Measurements from ENCODE around the gene BANF2. TPM values are rescaled to one million over a fixed set of nuclear protein-coding genes. Genes with fewer than 3 reads are reported as not detected.

Gene BANF2
- total and polyA plus RNA-seq, 9 donors, result not detected

DNA sequence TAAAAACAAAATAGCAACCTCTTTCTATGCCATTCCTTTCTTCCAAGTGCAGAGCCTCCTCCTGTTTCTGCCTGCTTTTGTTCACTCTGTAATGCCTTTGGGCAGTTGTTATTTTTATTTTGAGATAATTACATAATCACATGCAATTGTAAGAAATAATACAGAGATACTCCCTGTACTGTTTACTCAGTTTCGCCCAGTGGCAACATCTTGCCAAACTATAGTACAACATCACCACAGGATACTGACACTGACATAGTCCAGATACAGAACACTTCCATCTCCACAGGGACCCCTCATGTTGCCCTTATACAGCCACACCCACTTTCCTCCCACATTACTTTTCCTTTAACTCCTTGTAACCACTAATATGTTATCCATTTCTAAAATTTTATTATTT, 59.7 kb downstream of the BANF2 start:
- 57 to 70% (median 57%) methylated on average over 1 of the region's 1 CpG for WGBS, 3 donors
- TF ChIP-seq EP300 (IDR thresholded peaks at IDR 0.05) (no peak), POLR2A (IDR thresholded peaks at IDR 0.05) (no peak)
- TF ChIP-seq, protein P1, sequence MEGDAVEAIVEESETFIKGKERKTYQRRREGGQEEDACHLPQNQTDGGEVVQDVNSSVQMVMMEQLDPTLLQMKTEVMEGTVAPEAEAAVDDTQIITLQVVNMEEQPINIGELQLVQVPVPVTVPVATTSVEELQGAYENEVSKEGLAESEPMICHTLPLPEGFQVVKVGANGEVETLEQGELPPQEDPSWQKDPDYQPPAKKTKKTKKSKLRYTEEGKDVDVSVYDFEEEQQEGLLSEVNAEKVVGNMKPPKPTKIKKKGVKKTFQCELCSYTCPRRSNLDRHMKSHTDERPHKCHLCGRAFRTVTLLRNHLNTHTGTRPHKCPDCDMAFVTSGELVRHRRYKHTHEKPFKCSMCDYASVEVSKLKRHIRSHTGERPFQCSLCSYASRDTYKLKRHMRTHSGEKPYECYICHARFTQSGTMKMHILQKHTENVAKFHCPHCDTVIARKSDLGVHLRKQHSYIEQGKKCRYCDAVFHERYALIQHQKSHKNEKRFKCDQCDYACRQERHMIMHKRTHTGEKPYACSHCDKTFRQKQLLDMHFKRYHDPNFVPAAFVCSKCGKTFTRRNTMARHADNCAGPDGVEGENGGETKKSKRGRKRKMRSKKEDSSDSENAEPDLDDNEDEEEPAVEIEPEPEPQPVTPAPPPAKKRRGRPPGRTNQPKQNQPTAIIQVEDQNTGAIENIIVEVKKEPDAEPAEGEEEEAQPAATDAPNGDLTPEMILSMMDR (IDR thresholded peaks at IDR 0.05), result no peak
- H3K9me3 ChIP-seq, result no peaks in the 10 kb centered on the region
- H3K36me3 ChIP-seq, result no peaks in the 10 kb centered on the region
- H3K4me3 ChIP-seq, result no peak overlapping the region
- no peak overlapping the region for H3K27ac ChIP-seq
- H3K27me3 ChIP-seq, result no peaks in the 10 kb centered on the region
- H3K4me1 ChIP-seq (ENCODE audit: insufficient read depth), result no peaks in the 10 kb centered on the region
- no peak for DNase-seq
- intact Hi-C loops (cut with DNase I), result no loop called here

- 79 to 90% (median 79%) methylated on average over 3 of the region's 3 CpGs for WGBS, 3 donors
- intact Hi-C loops (cut with DNase I), result no loop called here
- DNase-seq, result no peak
- no peak for TF ChIP-seq POLR2A (IDR thresholded peaks at IDR 0.05)
- TF ChIP-seq, protein P1 (IDR thresholded peaks at IDR 0.05), result no peak
- no peak for TF ChIP-seq EP300 (IDR thresholded peaks at IDR 0.05)
- H3K4me1 ChIP-seq (ENCODE audit: insufficient read depth), result no peaks in the 10 kb centered on the region
- no peak overlapping the region for H3K27ac ChIP-seq
- no peak overlapping the region for H3K4me3 ChIP-seq
- H3K9me3 ChIP-seq, result no peaks in the 10 kb centered on the region
- H3K27me3 ChIP-seq, result no peaks in the 10 kb centered on the region
- H3K36me3 ChIP-seq, result no peaks in the 10 kb centered on the region
Measured at GRCh38 chr20:17761604-17762003, 61.8 kb downstream of the BANF2 start.

- TF ChIP-seq POLR2A (IDR thresholded peaks at IDR 0.05) (no peak), EP300 (IDR thresholded peaks at IDR 0.05) (no peak)
- TF ChIP-seq, protein P1 (IDR thresholded peaks at IDR 0.05), result no peak
- Histone ChIP-seq H3K9me3 (no peaks in the 10 kb centered on the region), H3K36me3 (no peaks in the 10 kb centered on the region), H3K27me3 (no peaks in the 10 kb centered on the region), H3K27ac (no peak overlapping the region), H3K4me3 (no peak overlapping the region), H3K4me1 (ENCODE audit: insufficient read depth) (no peaks in the 10 kb centered on the region)
- intact Hi-C loops (cut with DNase I), result no loop called here
- DNase-seq, result no peak
- WGBS, 3 donors, result 90 to 96% (median 90%) methylated on average over 7 of the region's 7 CpGs
Measured at GRCh38 chr20:17762243-17762872, 62.6 kb downstream of the BANF2 start.

DNA sequence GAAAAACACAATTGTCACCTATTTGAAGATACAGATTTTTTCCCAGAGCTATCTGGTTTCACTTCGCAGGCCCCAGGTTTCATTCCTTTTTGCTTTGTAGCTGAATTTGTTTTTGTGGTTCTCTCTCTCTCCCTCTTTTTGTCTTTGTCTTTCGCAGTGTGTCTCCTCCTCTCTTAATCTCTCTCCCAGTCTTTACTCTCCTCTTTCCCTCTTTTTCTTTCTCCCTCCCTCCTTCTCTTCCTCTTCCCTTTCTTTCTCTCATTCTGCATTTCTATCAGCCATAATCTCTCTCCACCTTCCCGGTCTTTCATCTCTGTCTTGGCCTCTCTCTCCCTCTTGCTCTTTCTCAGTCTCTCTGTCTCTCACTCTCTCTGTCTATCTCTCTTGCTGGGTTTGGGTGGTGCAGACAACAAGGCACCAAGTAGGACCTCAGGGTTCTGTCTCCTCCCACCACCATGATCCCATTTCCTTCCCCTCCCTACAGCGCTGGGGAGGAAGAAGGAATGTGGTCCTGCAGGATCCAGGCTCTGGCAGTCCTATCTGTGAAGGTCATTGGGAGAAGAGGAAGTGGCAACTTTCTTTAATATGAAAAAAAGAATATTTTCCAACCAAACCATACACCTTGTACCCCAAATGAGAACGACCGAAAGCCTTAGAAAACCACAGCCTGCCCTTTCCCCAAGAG, 63.2 kb downstream of the BANF2 start:
- TF ChIP-seq, protein P1 (IDR thresholded peaks at IDR 0.05), result no peak
- TF ChIP-seq EP300 (IDR thresholded peaks at IDR 0.05) (no peak), POLR2A (IDR thresholded peaks at IDR 0.05) (no peak)
- H3K4me3 ChIP-seq, result no peak overlapping the region
- H3K27me3 ChIP-seq, result no peaks in the 10 kb centered on the region
- intact Hi-C loops (cut with DNase I), result no loop called here
- no peaks in the 10 kb centered on the region for H3K9me3 ChIP-seq
- 71 to 81% (median 76%) methylated on average over 6 of the region's 6 CpGs for WGBS, 3 donors
- no peaks in the 10 kb centered on the region for H3K4me1 ChIP-seq (ENCODE audit: insufficient read depth)
- DNase-seq, result no peak
- no peak overlapping the region for H3K27ac ChIP-seq
- H3K36me3 ChIP-seq, result no peaks in the 10 kb centered on the region

Measured in ovary (tissue), 9 donors.